GM13976 (cell line): ENCODE measurements around the gene OGFR.
A peak's percentile ranks its signal among the peaks of the same experiment; 100 is the strongest.

Source experiments
- DNase-seq: peaks from one replicate; pipeline ENCODE4 v3.0.0; 2012; ENCODE audit warnings: low spot score
- CTCF ChIP-seq: IDR thresholded peaks from 2 replicates; pipeline ENCODE4 v1.5.1; 2012; ENCODE audit warnings: borderline replicate concordance, mild to moderate bottlenecking; ENCODE audit not compliant: insufficient read depth; ENCODE audit errors: extremely low read depth, missing control alignments, control extremely low read depth
- in situ Hi-C: fragments of 300-500 bp; cut with MboI; formaldehyde crosslinking; loops from one replicate; pipeline ENCODE4 v1.12.0; 2022; ENCODE audit warnings: low sequenced_read_pairs, mixed read lengths, inconsistent platforms; ENCODE audit not compliant: unreplicated experiment

The OGFR gene

GRCh38 chr20:62807444-62808210 is 3.0 kb downstream of the OGFR start:
- in situ Hi-C loops, result no loop called here
- no peak for TF ChIP-seq CTCF
- no peak for DNase-seq

GRCh38 chr20:62808211-62808865 is 3.7 kb downstream of the OGFR start:
- peak; percentile 85 for DNase-seq
- TF ChIP-seq CTCF, result peak; percentile 74
- in situ Hi-C loops, result no loop called here

- in situ Hi-C loops, result no loop called here
- no peak for DNase-seq
- no peak for TF ChIP-seq CTCF
Measured at GRCh38 chr20:62809530-62810428, 5.1 kb downstream of the OGFR start.

GRCh38 chr20:62811320-62811719 is 6.7 kb downstream of the OGFR start:
- TF ChIP-seq CTCF, result no peak
- DNase-seq, result no peak
- in situ Hi-C loops, result no loop called here

- no peak for TF ChIP-seq CTCF
- in situ Hi-C loops, result no loop called here
- DNase-seq, result no peak
Measured at GRCh38 chr20:62811720-62812119, 7.1 kb downstream of the OGFR start.

GRCh38 chr20:62812181-62812906 is 7.7 kb downstream of the OGFR start:
- in situ Hi-C loops, result no loop called here
- no peak for DNase-seq
- no peak for TF ChIP-seq CTCF
